HUES64 (cell line): ENCODE results near the gene NECTIN4.
"Not testable (repeated sequence)": the region's sequence is repeated elsewhere in the genome, so short reads cannot be mapped to it uniquely, and the experiment has no call there.

Source experiments
- H3K27ac ChIP-seq: 2 replicates; pipeline ENCODE4 v1.7.0; 2013; ENCODE audit warnings: low read depth, low read length, inconsistent platforms
- H3K27me3 ChIP-seq: 2 replicates; pipeline ENCODE4 v1.6.1; 2013; ENCODE audit warnings: mild to moderate bottlenecking, low read length; ENCODE audit not compliant: insufficient read depth
- H3K36me3 ChIP-seq: 2 replicates; pipeline ENCODE4 v1.6.1; 2013; ENCODE audit warnings: mild to moderate bottlenecking, low read length; ENCODE audit not compliant: insufficient read depth
- H3K4me1 ChIP-seq: 2 replicates; pipeline ENCODE4 v1.6.1; 2013; ENCODE audit warnings: mild to moderate bottlenecking, low read length, moderate library complexity; ENCODE audit not compliant: insufficient read depth
- H3K4me3 ChIP-seq: 2 replicates; pipeline ENCODE4 v1.5.1; 2013; ENCODE audit warnings: mild to moderate bottlenecking, low read length, moderate library complexity
- H3K9ac ChIP-seq: 2 replicates; pipeline ENCODE4 v1.6.1; 2013; ENCODE audit warnings: mild to moderate bottlenecking, low read depth, low read length
- H3K9me3 ChIP-seq: 2 replicates; pipeline ENCODE4 v1.6.1; 2013; ENCODE audit warnings: low read depth, low read length; ENCODE audit not compliant: insufficient read depth
- WGBS: fragments of 150-250, 120-280 bp; methylation state at CpG from one replicate; pipeline ENCODE4 v1.1.7; 2013; ENCODE audit warnings: missing lambda C conversion rate; 5-methylcytosine and 5-hydroxymethylcytosine counted together

The NECTIN4 gene

GRCh38 chr1:161069241-161069640 lies 20.1 kb downstream of the NECTIN4 start:
- H3K4me1 ChIP-seq, result peaks cover under 1% of the 10 kb centered on the region; the same call in 1 of the 2 replicates
- WGBS, result 86% methylated on average over 9 of the region's 9 CpGs
- no peak overlapping the region for H3K9ac ChIP-seq
- H3K27ac ChIP-seq, result no peak overlapping the region
- no peaks in the 10 kb centered on the region for H3K36me3 ChIP-seq
- H3K4me3 ChIP-seq, result no peak overlapping the region
- no peaks in the 10 kb centered on the region; the same call in 1 of the 2 replicates for H3K27me3 ChIP-seq
- no peaks in the 10 kb centered on the region for H3K9me3 ChIP-seq

- Histone ChIP-seq H3K36me3 (no peaks in the 10 kb centered on the region), H3K4me1 (peaks cover 5% of the 10 kb centered on the region; the same call in 1 of the 2 replicates), H3K27me3 (no peaks in the 10 kb centered on the region; the same call in 1 of the 2 replicates), H3K27ac (no peak overlapping the region), H3K9ac (no peak overlapping the region), H3K9me3 (no peaks in the 10 kb centered on the region), H3K4me3 (no peak overlapping the region)
- 91% methylated on average over 10 of the region's 10 CpGs for WGBS
Observed at GRCh38 chr1:161068306-161069234, 20.8 kb downstream of the NECTIN4 start.

GRCh38 chr1:161066694-161067093 lies 22.7 kb downstream of the NECTIN4 start:
- WGBS, result 87% methylated on average over 3 of the region's 3 CpGs
- Histone ChIP-seq H3K9ac (no peak overlapping the region), H3K9me3 (no peaks in the 10 kb centered on the region), H3K36me3 (no peaks in the 10 kb centered on the region), H3K27ac (no peak overlapping the region), H3K27me3 (no peaks in the 10 kb centered on the region; the same call in 1 of the 2 replicates), H3K4me1 (peaks cover 5% of the 10 kb centered on the region; the same call in 1 of the 2 replicates), H3K4me3 (no peak overlapping the region)

GRCh38 chr1:161065681-161066080 lies 23.7 kb downstream of the NECTIN4 start:
- not testable (repeated sequence) for H3K4me3 ChIP-seq, H3K4me1 ChIP-seq, H3K27ac ChIP-seq, H3K9me3 ChIP-seq, H3K27me3 ChIP-seq, H3K9ac ChIP-seq, H3K36me3 ChIP-seq
- WGBS, result 94% methylated on average over 5 of the region's 7 CpGs

GRCh38 chr1:161063936-161064335 lies 25.4 kb downstream of the NECTIN4 start:
- H3K27ac ChIP-seq, H3K9me3 ChIP-seq, H3K9ac ChIP-seq, H3K36me3 ChIP-seq, H3K27me3 ChIP-seq, H3K4me3 ChIP-seq, H3K4me1 ChIP-seq: not testable (repeated sequence)
- 57% methylated on average over 6 of the region's 6 CpGs for WGBS

GRCh38 chr1:161061419-161061818 lies 27.9 kb downstream of the NECTIN4 start:
- WGBS, result 100% methylated on average over 4 of the region's 4 CpGs
- no peak overlapping the region for H3K9ac ChIP-seq

GRCh38 chr1:161059293-161059692 lies 30.1 kb downstream of the NECTIN4 start:
- no peaks in the 10 kb centered on the region for H3K9me3 ChIP-seq
- WGBS, result 88% methylated on average over 6 of the region's 6 CpGs
- H3K27ac ChIP-seq, result no peak overlapping the region
- H3K9ac ChIP-seq, result no peak overlapping the region
- no peaks in the 10 kb centered on the region for H3K27me3 ChIP-seq
- H3K4me1 ChIP-seq, result peaks cover 4% of the 10 kb centered on the region; the same call in 1 of the 2 replicates
- H3K4me3 ChIP-seq, result no peak overlapping the region
- H3K36me3 ChIP-seq, result no peaks in the 10 kb centered on the region

More at GRCh38 chr1:161061419-161061818, 27.9 kb downstream of the NECTIN4 start:
- no peaks in the 10 kb centered on the region for H3K36me3 ChIP-seq
- no peak overlapping the region for H3K27ac ChIP-seq
- no peak overlapping the region for H3K4me3 ChIP-seq
- no peaks in the 10 kb centered on the region for H3K9me3 ChIP-seq
- H3K27me3 ChIP-seq, result no peaks in the 10 kb centered on the region
- H3K4me1 ChIP-seq, result peaks cover 5% of the 10 kb centered on the region; the same call in 1 of the 2 replicates

GRCh38 chr1:161054805-161055204 lies 34.6 kb downstream of the NECTIN4 start:
- Histone ChIP-seq H3K9ac (no peak overlapping the region), H3K27ac (no peak overlapping the region), H3K27me3 (no peaks in the 10 kb centered on the region), H3K4me3 (no peak overlapping the region), H3K36me3 (no peaks in the 10 kb centered on the region), H3K9me3 (no peaks in the 10 kb centered on the region), H3K4me1 (no peaks in the 10 kb centered on the region)
- WGBS, result 93% methylated on average over 7 of the region's 7 CpGs

GRCh38 chr1:161054232-161054631 lies 35.1 kb downstream of the NECTIN4 start:
- Histone ChIP-seq H3K9ac (no peak overlapping the region), H3K4me1 (no peaks in the 10 kb centered on the region), H3K27ac (no peak overlapping the region), H3K4me3 (no peak overlapping the region), H3K9me3 (no peaks in the 10 kb centered on the region), H3K27me3 (no peaks in the 10 kb centered on the region), H3K36me3 (no peaks in the 10 kb centered on the region)
- 91% methylated on average over 4 of the region's 4 CpGs for WGBS

GRCh38 chr1:161052899-161053298 lies 36.5 kb downstream of the NECTIN4 start:
- Histone ChIP-seq H3K9me3 (no peaks in the 10 kb centered on the region), H3K9ac (no peak overlapping the region), H3K27me3 (peaks cover 8% of the 10 kb centered on the region), H3K27ac (no peak overlapping the region), H3K4me1 (no peaks in the 10 kb centered on the region), H3K4me3 (no peak overlapping the region), H3K36me3 (no peaks in the 10 kb centered on the region)
- WGBS, result 85% methylated on average over 3 of the region's 3 CpGs

GRCh38 chr1:161051219-161051618 lies 38.1 kb downstream of the NECTIN4 start:
- Histone ChIP-seq H3K4me1 (no peaks in the 10 kb centered on the region), H3K9ac (no peak overlapping the region), H3K4me3 (no peak overlapping the region), H3K27me3 (peaks cover 13% of the 10 kb centered on the region), H3K36me3 (no peaks in the 10 kb centered on the region), H3K27ac (no peak overlapping the region), H3K9me3 (0 out of 2 replicates have a peak, but pooled peaks cover 7% of the 10 kb centered on the region)
- WGBS, result 92% methylated on average over 10 of the region's 10 CpGs
